Fibroblast of mammary gland (primary cell): Measurements from ENCODE around the gene ZNHIT2.

Experiments
- DNase-seq: peaks from one replicate; pipeline ENCODE4 v3.0.0-alpha.2; 2010; ENCODE audit warnings: low read depth
- H3K4me3 ChIP-seq: 2 replicates; pipeline ENCODE4 v1.5.1; 2011; ENCODE audit warnings: low read depth, mild to moderate bottlenecking, low read length, moderate library complexity; ENCODE audit not compliant: control insufficient read depth
- TF ChIP-seq, protein P1 (sequence below): conservative IDR thresholded peaks from 2 replicates; pipeline ENCODE4 v1.5.1; 2011; ENCODE audit warnings: low read depth, low read length, inconsistent platforms; ENCODE audit not compliant: control insufficient read depth, insufficient read depth

ZNHIT2 gene

DNA sequence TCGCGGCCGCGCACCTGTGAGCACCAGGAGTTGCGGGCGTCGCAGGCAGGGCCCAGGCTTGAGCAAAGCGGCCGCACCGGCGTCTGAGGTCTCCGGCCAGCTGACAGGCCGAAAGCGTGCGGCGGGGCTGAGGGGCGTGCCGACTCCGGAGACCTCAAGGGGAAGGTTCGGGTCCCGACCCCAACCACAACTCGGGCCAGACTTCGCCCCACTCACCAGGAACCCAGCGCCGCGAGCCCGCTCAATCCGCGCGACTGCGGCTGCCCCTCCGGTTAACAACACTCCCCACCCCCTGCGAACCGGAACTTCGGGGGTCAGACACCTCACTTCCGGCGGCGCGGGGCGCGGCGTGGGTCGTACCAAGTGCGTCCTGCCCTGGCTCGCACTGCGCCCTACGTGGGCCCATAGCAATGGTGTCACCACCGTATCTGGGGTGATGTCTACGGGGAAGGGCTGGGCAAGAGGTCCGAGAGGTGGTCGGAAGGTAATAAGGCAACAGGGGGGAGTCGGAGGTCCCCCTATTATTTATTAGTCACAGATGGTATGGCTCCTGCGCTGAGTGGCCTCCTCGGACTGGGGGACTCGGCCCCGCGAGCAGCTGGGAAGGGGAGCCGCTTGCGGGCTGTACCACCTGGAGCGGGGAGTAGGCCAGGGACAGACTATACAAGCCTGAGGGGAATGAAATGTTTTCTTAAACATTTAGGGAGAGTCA, 16.9 kb upstream of the ZNHIT2 start, which contains the start of gene SYVN1:
Gene SYVN1 (minus strand): TSS at position 280 of the 712 bp plus-strand sequence. CDS start 918 bp downstream, outside the sequence.
- TF ChIP-seq, protein P1, sequence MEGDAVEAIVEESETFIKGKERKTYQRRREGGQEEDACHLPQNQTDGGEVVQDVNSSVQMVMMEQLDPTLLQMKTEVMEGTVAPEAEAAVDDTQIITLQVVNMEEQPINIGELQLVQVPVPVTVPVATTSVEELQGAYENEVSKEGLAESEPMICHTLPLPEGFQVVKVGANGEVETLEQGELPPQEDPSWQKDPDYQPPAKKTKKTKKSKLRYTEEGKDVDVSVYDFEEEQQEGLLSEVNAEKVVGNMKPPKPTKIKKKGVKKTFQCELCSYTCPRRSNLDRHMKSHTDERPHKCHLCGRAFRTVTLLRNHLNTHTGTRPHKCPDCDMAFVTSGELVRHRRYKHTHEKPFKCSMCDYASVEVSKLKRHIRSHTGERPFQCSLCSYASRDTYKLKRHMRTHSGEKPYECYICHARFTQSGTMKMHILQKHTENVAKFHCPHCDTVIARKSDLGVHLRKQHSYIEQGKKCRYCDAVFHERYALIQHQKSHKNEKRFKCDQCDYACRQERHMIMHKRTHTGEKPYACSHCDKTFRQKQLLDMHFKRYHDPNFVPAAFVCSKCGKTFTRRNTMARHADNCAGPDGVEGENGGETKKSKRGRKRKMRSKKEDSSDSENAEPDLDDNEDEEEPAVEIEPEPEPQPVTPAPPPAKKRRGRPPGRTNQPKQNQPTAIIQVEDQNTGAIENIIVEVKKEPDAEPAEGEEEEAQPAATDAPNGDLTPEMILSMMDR = no peak
- peak; percentile 77 for DNase-seq
- H3K4me3 ChIP-seq = peak within 1 kb of the TSS; percentile 89

DNA sequence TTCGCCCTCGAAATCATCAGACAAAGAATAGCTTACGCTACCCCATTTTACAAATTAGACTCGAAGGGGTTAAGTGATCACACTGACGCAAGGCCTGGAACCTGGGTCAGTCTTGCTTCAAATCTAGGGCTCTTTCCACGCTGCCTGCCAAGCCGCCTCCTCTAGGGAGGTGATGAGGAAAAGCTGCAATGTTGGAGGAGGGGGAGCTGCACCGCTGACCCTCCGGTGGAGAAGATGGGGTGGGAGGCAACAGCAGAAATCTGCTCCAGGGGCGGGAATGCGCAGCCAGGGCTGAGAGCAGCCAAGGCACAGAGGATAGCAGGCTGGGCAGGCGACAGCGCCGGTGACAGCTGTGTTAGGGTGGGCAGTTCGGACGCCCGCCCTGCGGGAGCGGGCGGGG, 16.2 kb upstream of the ZNHIT2 start:
- TF ChIP-seq, protein P1 = no peak
- H3K4me3 ChIP-seq = peak overlapping the region; percentile 89
- peak; percentile 47 for DNase-seq

DNA sequence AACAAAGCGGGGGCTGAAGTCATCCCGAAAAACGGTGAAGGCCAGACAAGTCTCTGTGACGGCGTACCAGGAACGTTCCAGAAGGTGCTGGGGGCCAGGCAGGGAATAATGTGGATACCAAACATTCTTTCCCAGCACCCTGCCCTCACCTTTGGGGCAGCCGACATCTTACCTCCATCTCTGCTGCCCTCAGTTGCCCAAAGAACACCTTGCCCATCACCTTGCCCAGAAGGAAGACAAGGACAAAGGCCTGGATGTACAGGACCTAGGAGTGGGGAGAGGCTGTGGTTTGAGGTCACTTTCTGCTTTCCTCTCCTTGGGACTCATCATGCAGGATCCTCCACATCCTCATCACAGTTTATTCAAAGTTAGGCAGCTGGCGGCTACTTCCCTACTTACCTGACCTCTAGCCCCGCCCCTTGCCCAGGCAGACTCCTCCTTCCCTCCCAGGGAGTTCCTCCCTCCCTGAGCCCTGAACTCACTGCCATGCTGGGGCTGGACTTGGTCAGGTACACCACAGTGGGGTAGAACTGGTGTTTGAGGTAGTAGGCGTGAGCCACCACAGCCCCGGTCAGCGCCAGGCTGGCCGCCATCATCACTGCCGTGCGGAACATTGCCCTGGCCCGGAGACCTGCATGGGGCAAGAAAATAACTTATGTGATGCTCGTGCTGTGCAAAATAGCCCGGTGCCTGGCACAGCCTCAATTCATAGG, 15.6 kb upstream of the ZNHIT2 start:
- no peak for DNase-seq
- TF ChIP-seq, protein P1 = no peak
- H3K4me3 ChIP-seq = peak overlapping the region; percentile 89

DNA sequence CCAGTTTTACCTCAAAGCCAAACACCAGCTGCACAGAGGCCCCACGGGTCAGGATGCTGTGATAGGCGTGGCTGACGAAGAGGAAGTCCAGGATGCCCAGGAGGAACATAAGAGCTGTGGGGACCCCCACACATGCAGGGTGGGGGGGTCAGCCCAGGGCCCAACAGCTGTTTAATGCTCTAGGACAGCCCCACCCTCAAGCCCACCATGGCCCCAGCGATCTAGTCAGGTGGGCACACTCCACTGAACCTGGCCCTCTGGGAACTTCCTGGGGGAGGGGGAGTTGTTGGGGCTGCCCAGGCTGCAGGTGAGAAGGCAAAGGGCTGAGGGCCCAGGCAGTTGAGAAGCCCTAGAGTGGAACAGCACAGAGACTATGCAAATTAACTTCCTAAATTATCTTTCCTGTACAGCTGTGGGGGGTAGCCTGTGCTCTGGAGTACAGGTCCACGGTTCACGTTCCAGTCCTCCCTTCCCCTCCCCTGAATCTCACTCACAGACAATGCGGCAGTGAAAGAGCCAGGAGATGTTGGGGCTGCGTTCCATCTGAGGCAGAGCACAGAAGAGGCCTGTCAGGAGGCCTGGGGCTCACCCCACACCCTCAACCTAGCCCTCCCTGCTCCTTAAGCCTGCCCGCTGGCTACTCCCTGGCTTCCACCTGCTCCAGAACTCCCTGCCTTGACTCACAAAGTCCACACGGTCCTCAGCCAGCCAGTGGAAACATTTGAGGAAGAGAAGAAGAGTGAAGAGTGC, 14.9 kb upstream of the ZNHIT2 start:
- no peak for DNase-seq
- H3K4me3 ChIP-seq = no peak overlapping the region
- TF ChIP-seq, protein P1 = no peak

DNA sequence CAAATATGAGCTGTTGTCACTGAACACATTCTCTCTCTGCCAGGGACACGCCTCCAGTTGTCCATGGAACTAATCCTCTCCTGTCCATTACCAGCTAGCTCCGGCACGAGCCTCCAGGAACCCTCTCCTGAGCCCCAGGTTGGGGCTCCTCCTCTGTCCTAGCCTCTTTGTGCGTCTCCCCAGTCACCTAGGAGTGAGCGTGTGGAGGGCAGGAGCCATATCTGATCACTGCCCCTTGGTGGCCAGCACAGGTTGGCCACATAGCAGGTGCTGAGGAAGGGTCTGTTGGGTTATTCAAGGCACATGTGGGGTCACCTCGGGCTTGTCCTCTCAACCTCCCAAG, 14.4 kb upstream of the ZNHIT2 start:
- DNase-seq = no peak
- H3K4me3 ChIP-seq = no peak overlapping the region
- TF ChIP-seq, protein P1 = no peak

DNA sequence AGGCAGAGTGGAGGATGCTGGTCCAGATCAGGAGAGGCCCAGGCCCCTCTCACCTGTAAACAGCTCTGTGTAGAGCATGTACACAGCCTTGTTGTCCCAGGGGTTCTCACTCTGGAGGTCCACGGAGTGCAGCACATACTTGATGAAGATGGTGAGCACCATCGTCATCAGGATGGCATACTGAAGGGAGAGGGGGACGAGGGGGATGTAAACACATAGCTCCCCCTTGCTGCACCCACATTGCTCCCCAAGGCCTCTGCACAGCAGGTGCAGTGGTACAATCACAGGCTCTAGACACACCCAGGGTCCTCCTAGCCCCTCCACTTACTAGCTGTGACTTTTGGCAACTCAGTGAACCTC, 13.9 kb upstream of the ZNHIT2 start:
- TF ChIP-seq, protein P1 = no peak
- no peak overlapping the region for H3K4me3 ChIP-seq
- no peak for DNase-seq
